HG03064 (cell line): Measurements from ENCODE around the gene CDC23.
"Not testable (repeated sequence)": the region's sequence is repeated elsewhere in the genome, so short reads cannot be mapped to it uniquely, and the experiment has no call there.

Experiments used
- ATAC-seq: cut with Tn5 transposase; IDR thresholded peaks from one replicate; pipeline ENCODE4 v1.9.1; 2021; ENCODE audit warnings: low read depth; ENCODE audit not compliant: unreplicated experiment

CDC23 gene

GRCh38 chr5:138143578-138143977, 69.5 kb downstream of the CDC23 start:
- ATAC-seq = not testable (repeated sequence)

DNA sequence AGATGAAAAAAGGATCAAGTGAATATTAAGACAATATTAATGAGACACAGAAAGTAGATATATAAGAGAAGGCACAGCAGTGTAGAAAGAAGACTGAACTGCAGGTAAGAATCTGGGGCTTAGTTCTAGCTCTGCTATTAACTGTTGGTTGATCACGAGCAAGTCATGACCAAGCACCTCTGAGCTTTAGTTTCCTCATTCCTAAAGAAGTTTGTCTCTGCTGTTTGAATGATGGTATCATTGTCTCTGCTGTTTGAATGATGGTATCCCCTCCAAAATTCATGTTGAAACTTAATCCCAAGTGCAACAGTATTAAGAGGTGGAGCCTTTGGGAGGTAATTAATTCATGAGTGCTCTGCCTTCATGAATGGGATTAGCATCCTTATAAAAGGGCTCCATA, 71.4 kb downstream of the CDC23 start:
- no peak for ATAC-seq

DNA sequence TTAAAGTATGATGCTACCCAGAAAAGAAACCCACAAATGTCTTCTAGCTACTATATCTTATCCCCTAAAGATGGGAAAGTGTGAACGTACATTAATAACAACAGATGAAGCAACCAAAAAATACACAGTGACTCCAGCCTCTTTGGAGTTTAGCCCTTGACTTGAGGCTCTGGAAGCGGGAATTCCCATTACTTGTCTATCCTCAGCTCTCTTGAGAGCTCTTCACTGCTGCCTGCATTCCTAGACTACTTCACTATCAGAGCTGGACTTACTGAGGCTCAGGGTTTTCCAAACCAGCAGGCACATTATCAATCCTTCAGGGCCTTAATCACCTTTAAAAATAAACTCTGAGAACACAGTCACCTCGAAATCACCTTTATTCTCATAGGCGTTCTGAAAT, 72.9 kb downstream of the CDC23 start:
- ATAC-seq = no peak

DNA sequence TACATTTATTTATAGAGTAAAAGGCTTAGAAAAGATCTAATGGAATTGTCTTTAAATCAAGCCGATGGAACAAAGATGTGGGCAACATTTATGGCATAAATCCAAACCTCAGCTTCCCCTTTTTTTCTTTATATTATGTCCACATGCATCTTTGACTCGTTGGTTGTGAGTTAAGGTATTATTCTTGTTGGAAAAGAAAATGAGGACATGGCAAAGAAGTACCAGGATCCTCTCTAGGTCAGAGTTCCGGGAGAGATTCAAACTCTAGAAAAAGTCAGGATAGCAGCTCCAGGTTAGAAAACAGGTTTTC, 73.4 kb downstream of the CDC23 start:
- no peak for ATAC-seq

- ATAC-seq = no peak
Measured at GRCh38 chr5:138138949-138139780, 74.0 kb downstream of the CDC23 start, which contains the start of gene NME5. Gene NME5 (minus strand): TSS chr5:138139428. CDS start chr5:138138780, 648 bp downstream.
